Endodermal cell (in vitro differentiated cells): ENCODE measurements around the gene SEC31A. TPM values are rescaled to one million over a fixed set of nuclear protein-coding genes. Genes with fewer than 3 reads are reported as not detected.
"Not testable (repeated sequence)": the region's sequence is repeated elsewhere in the genome, so short reads cannot be mapped to it uniquely, and the experiment has no call there.

ENCODE experiments used
- DNase-seq: peaks from one replicate; pipeline ENCODE4 v3.0.0-alpha.2; 2017
- H3K27ac ChIP-seq: 2 replicates; pipeline ENCODE4 v1.5.1; 2013; ENCODE audit warnings: mild to moderate bottlenecking, low read depth, low read length, moderate library complexity
- H3K27me3 ChIP-seq: 2 replicates; pipeline ENCODE4 v1.6.1; 2013; ENCODE audit warnings: mild to moderate bottlenecking, low read length, moderate library complexity; ENCODE audit not compliant: insufficient read depth, control insufficient read depth, poor library complexity, severe bottlenecking
- H3K36me3 ChIP-seq: 2 replicates; pipeline ENCODE4 v1.7.0; 2013; ENCODE audit warnings: mild to moderate bottlenecking, low read length, moderate library complexity; ENCODE audit not compliant: control insufficient read depth, insufficient read depth
- H3K4me1 ChIP-seq: one replicate; pipeline ENCODE4 v1.7.0; 2013; ENCODE audit warnings: low read length; ENCODE audit not compliant: control insufficient read depth, insufficient read depth
- H3K4me3 ChIP-seq: 2 replicates; pipeline ENCODE4 v1.5.1; 2013; ENCODE audit warnings: mild to moderate bottlenecking, low read length, moderate library complexity
- H3K9ac ChIP-seq: 2 replicates; pipeline ENCODE4 v1.6.1; 2013; ENCODE audit warnings: mild to moderate bottlenecking, low read length, moderate library complexity; ENCODE audit not compliant: poor library complexity, severe bottlenecking; ENCODE audit errors: extremely low read depth
- H3K9me3 ChIP-seq: 2 replicates; pipeline ENCODE4 v1.6.1; 2013; ENCODE audit warnings: mild to moderate bottlenecking, low read length, moderate library complexity; ENCODE audit not compliant: control insufficient read depth
- H3K27ac Mint-ChIP-seq: 2 replicates; pipeline ENCODE4 v1.8.0; 2020; ENCODE audit warnings: mixed read lengths
- H3K27me3 Mint-ChIP-seq: 2 replicates; pipeline ENCODE4 v1.8.0; 2021; ENCODE audit warnings: mild to moderate bottlenecking, mixed read lengths; ENCODE audit not compliant: insufficient read depth
- H3K36me3 Mint-ChIP-seq: 2 replicates; pipeline ENCODE4 v1.8.0; 2020; ENCODE audit warnings: low read depth, mixed read lengths
- H3K4me1 Mint-ChIP-seq: 2 replicates; pipeline ENCODE4 v1.8.0; 2020; ENCODE audit warnings: mixed read lengths
- H3K4me3 Mint-ChIP-seq: 2 replicates; pipeline ENCODE4 v1.8.0; 2020; ENCODE audit warnings: mild to moderate bottlenecking, moderate library complexity, mixed read lengths
- H3K9me3 Mint-ChIP-seq: 2 replicates; pipeline ENCODE4 v1.8.0; 2020; ENCODE audit warnings: mild to moderate bottlenecking, mixed read lengths
- WGBS, 2 experiments: methylation state at CpG; one replicate each; pipeline versions ENCODE4 v1.1.5 to v1.1.7; 2013; ENCODE audit warnings: missing lambda C conversion rate in 2 of 2, mixed read lengths in 1 of 2; ENCODE audit not compliant: insufficient coverage in 1 of 2, insufficient read length in 1 of 2; 5-methylcytosine and 5-hydroxymethylcytosine counted together
- total RNA-seq, 2 donors: library from RNA; stranded (reverse); fragmentation: NEBNext Ultra II Directional in 1 of 2; extraction: Animal tissue kit (Norgen Biotek cat#: 25700) in 1 of 2; gene quantifications; 2 replicates in 1 of 2; 3 replicates in 1 of 2; pipeline ENCODE4 v1.2.1, GENCODE V29; 2021
- TF ChIP-seq, protein P1 (sequence below): fragments of 200-600 bp; sonication (generic); conservative IDR thresholded peaks from 2 replicates; pipeline ENCODE4 v1.5.0; 2021; ENCODE audit warnings: antibody characterized with exemption, mild to moderate bottlenecking

The SEC31A gene
- total RNA-seq, 2 donors from 2014 or later: 166 to 182 TPM

DNA sequence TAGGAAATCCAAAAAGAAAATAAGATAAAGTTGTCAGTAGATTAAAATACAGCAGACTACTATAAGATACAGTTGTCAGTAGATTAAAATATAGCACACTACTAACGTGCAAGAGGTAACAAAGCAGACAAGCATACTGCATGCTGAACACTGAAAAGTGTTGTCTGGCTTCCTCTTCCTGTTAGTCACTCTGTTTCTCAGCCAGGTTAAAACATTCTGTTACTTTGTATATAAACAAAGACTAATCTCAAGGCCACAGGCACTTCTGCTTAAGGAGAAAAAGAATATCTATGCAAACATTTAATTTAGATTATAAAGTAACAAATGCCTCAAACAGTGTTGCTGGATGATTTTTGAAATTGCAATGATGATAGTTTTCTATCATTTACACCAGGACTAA, 51.3 kb downstream of the SEC31A start:
- no peak overlapping the region for H3K27ac Mint-ChIP-seq
- Histone ChIP-seq H3K27me3 (no peaks in the 10 kb centered on the region), H3K4me1 (no peaks in the 10 kb centered on the region), H3K4me3 (no peak overlapping the region), H3K27ac (no peak overlapping the region), H3K9ac (no peak overlapping the region), H3K9me3 (no peaks in the 10 kb centered on the region), H3K36me3 (peaks cover 86% of the 10 kb centered on the region)
- no peak overlapping the region for H3K4me3 Mint-ChIP-seq
- H3K9me3 Mint-ChIP-seq: no peaks in the 10 kb centered on the region
- H3K27me3 Mint-ChIP-seq: no peaks in the 10 kb centered on the region
- DNase-seq: no peak
- TF ChIP-seq, protein P1, sequence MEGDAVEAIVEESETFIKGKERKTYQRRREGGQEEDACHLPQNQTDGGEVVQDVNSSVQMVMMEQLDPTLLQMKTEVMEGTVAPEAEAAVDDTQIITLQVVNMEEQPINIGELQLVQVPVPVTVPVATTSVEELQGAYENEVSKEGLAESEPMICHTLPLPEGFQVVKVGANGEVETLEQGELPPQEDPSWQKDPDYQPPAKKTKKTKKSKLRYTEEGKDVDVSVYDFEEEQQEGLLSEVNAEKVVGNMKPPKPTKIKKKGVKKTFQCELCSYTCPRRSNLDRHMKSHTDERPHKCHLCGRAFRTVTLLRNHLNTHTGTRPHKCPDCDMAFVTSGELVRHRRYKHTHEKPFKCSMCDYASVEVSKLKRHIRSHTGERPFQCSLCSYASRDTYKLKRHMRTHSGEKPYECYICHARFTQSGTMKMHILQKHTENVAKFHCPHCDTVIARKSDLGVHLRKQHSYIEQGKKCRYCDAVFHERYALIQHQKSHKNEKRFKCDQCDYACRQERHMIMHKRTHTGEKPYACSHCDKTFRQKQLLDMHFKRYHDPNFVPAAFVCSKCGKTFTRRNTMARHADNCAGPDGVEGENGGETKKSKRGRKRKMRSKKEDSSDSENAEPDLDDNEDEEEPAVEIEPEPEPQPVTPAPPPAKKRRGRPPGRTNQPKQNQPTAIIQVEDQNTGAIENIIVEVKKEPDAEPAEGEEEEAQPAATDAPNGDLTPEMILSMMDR: no peak
- WGBS, 2 experiments: 100% methylated on average over 1 of the region's 1 CpG; no CpG with 5 or more reads in 1 of the 2 experiments
- peaks cover 57% of the 10 kb centered on the region for H3K36me3 Mint-ChIP-seq
- H3K4me1 Mint-ChIP-seq: no peaks in the 10 kb centered on the region

DNA sequence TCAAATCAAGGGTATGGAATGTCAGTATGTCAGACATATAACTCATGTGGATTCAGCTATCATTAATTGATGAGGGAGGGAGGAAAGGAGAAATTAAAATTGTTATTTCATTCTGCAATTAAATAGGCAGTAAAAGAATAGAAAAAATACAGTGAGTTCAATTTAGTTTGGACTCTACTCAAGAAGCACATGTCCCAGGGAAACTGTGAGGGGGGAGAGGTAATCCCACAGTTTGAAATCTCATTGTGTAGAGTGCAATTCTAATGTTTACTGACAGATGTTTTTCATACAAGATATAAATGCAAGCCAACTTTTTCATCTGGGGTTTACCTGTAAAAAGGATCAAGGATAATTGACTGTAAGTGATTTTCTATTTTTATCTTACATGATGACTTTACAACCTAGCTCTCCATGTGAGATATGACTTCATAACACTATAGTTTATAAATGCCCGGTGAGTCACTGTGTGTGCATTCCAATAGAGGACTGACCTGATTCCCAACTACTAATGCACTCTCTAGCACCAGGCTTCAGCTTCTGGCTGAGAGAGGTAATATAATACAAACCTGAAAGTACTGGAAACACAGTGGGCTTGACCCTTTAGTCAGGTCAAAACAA, 57.1 kb downstream of the SEC31A start:
- no peak overlapping the region for H3K4me3 Mint-ChIP-seq
- Histone ChIP-seq H3K4me1 (no peaks in the 10 kb centered on the region), H3K4me3 (no peak overlapping the region), H3K9me3 (no peaks in the 10 kb centered on the region), H3K27me3 (no peaks in the 10 kb centered on the region), H3K9ac (no peak overlapping the region), H3K36me3 (peaks cover 83% of the 10 kb centered on the region), H3K27ac (no peak overlapping the region)
- peaks cover 58% of the 10 kb centered on the region for H3K36me3 Mint-ChIP-seq
- peaks cover 1% of the 10 kb centered on the region for H3K9me3 Mint-ChIP-seq
- WGBS, 2 experiments: 71 to 100% methylated on average over 1 of the region's 1 CpG
- no peak for DNase-seq
- TF ChIP-seq, protein P1: no peak
- no peak overlapping the region for H3K27ac Mint-ChIP-seq
- no peaks in the 10 kb centered on the region for H3K27me3 Mint-ChIP-seq
- no peaks in the 10 kb centered on the region for H3K4me1 Mint-ChIP-seq

DNA sequence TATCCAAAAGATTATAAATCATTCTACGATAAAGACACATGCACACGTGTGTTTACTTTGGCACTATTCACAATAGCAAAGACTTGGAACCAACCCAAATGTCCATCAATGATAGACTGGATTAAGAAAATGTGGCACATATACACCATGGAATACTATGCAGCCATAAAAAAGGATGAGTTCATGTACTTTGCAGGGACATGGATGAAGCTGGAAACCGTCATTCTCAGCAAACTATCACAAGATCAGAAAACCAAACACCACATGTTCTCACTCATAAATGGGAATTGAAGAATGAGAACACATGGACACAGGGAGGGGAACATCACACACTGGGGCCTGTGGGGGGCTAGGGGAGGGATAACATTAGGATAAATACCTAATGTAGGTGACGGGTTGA, 57.9 kb downstream of the SEC31A start:
- H3K4me3 ChIP-seq, H3K4me1 ChIP-seq, H3K9me3 Mint-ChIP-seq, H3K27ac Mint-ChIP-seq, H3K27me3 ChIP-seq, DNase-seq, H3K9ac ChIP-seq, H3K27ac ChIP-seq, H3K27me3 Mint-ChIP-seq, H3K9me3 ChIP-seq, H3K4me1 Mint-ChIP-seq, H3K4me3 Mint-ChIP-seq: not testable (repeated sequence)
- peaks cover 62% of the 10 kb centered on the region for H3K36me3 Mint-ChIP-seq
- H3K36me3 ChIP-seq: peaks cover 83% of the 10 kb centered on the region
- 96% methylated on average over 3 of the region's 4 CpGs; no CpG with 5 or more reads in 1 of the 2 experiments for WGBS, 2 experiments

DNA sequence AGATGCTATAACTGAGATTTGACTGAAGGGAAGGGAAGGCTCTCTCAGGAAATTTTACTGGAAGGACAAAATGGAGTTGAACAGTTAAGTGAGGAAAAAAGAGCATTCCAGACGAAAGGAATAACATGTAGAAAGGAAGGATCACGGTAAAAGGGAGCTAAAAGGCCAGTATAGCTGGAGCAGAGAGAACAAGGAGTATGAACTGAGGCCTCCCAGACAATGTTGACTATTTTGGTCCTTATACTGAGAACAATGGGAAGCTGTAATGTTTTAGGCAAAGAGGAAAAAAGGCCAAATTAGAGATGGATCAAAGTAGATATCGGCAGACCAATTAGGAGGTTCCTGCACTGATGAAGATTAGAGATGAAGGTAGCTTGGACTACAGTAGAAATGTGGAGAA, 65.5 kb downstream of the SEC31A start:
- H3K27ac ChIP-seq: no peak overlapping the region
- TF ChIP-seq, protein P1: no peak
- no peaks in the 10 kb centered on the region for H3K27me3 Mint-ChIP-seq
- H3K36me3 ChIP-seq: peaks cover 96% of the 10 kb centered on the region
- H3K27ac Mint-ChIP-seq: no peak overlapping the region
- H3K4me3 ChIP-seq: no peak overlapping the region
- no peak for DNase-seq
- no peaks in the 10 kb centered on the region for H3K9me3 Mint-ChIP-seq
- H3K36me3 Mint-ChIP-seq: peaks cover 73% of the 10 kb centered on the region
- no peaks in the 10 kb centered on the region for H3K9me3 ChIP-seq
- H3K4me1 ChIP-seq: no peaks in the 10 kb centered on the region
- no peaks in the 10 kb centered on the region for H3K4me1 Mint-ChIP-seq
- H3K9ac ChIP-seq: no peak overlapping the region
- 93 to 100% methylated on average over 3 of the region's 3 CpGs for WGBS, 2 experiments
- H3K4me3 Mint-ChIP-seq: no peak overlapping the region
- H3K27me3 ChIP-seq: no peaks in the 10 kb centered on the region
